Iris pigment epithelial cell (primary cell): Measurements from ENCODE around the gene MSL1.

ENCODE experiments used
- DNase-seq: peaks from one replicate; pipeline ENCODE4 v3.0.0-alpha.2; 2011; ENCODE audit warnings: low read depth

The MSL1 gene

GRCh38 chr17:40091691-40092397 lies 29.9 kb upstream of the MSL1 start:
- DNase-seq = no peak

GRCh38 chr17:40092581-40092980 lies 29.2 kb upstream of the MSL1 start:
- DNase-seq = no peak

- no peak for DNase-seq
Observed at GRCh38 chr17:40093005-40093579, 28.7 kb upstream of the MSL1 start.

- DNase-seq = no peak
Observed at GRCh38 chr17:40093580-40094201, 28.1 kb upstream of the MSL1 start.

GRCh38 chr17:40094874-40095273 lies 26.9 kb upstream of the MSL1 start:
- DNase-seq = no peak

GRCh38 chr17:40095351-40095943 lies 26.3 kb upstream of the MSL1 start:
- no peak for DNase-seq

GRCh38 chr17:40095944-40096791 lies 25.6 kb upstream of the MSL1 start:
- no peak for DNase-seq

- no peak for DNase-seq
Observed at GRCh38 chr17:40097087-40097486, 24.7 kb upstream of the MSL1 start.

- peak; percentile 57 for DNase-seq
Observed at GRCh38 chr17:40097931-40098845, 23.6 kb upstream of the MSL1 start.

GRCh38 chr17:40098846-40099618 lies 22.7 kb upstream of the MSL1 start:
- DNase-seq = peak; percentile 100

- DNase-seq = peak; percentile 26
Observed at GRCh38 chr17:40099619-40100418, 22.0 kb upstream of the MSL1 start.

- no peak for DNase-seq
Observed at GRCh38 chr17:40100419-40100668, 21.4 kb upstream of the MSL1 start, which contains the start of gene NR1D1. NR1D1 (minus strand) TSS chr17:40100589; CDS start chr17:40100094, 495 bp downstream.

- peak; percentile 99 for DNase-seq
Observed at GRCh38 chr17:40100669-40101366, 21.0 kb upstream of the MSL1 start.

GRCh38 chr17:40101367-40102210 lies 20.2 kb upstream of the MSL1 start:
- DNase-seq = no peak

GRCh38 chr17:40103071-40103661 lies 18.6 kb upstream of the MSL1 start:
- DNase-seq = no peak

GRCh38 chr17:40103688-40104087 lies 18.1 kb upstream of the MSL1 start:
- no peak for DNase-seq

- no peak for DNase-seq
Observed at GRCh38 chr17:40104594-40105486, 16.9 kb upstream of the MSL1 start.
